SK-N-SH (cell line): ENCODE measurements around the gene PNCK.

Experiments used
- CTCF ChIP-seq: fragments of 200-600 bp; sonication (generic); IDR thresholded peaks from 2 replicates; pipeline ENCODE4 v1.6.1; 2017; ENCODE audit warnings: antibody characterized with exemption, mild to moderate bottlenecking, moderate library complexity
- GABPA ChIP-seq: IDR thresholded peaks from 2 replicates; pipeline ENCODE4 v1.4.0; 2012; ENCODE audit warnings: low read depth, mild to moderate bottlenecking

GRCh38 chrX:153624196-153625091 is 49.2 kb downstream of the PNCK start:
- TF ChIP-seq CTCF (no peak), GABPA (no peak)
